ENCODE results near the gene SLC22A1.

Gene SLC22A1

GRCh38 chr6:160129881-160130615, 8.4 kb downstream of the SLC22A1 start:
- no peak overlapping the region for H3K4me3 ChIP-seq (ENCODE audit: low read depth, low read length)
- H3K9me3 ChIP-seq (ENCODE audit: control insufficient read depth, insufficient read depth, low read depth, low read length) = no peaks in the 10 kb centered on the region
- no peaks in the 10 kb centered on the region for H3K4me1 ChIP-seq (ENCODE audit: control insufficient read depth, insufficient read depth, low read length)
- TF ChIP-seq ZNF513 (tag by site-specific recombination; IDR thresholded peaks at IDR 0.05) = no peak
- no peak for TF ChIP-seq ZNF37A (tag by site-specific recombination; IDR thresholded peaks at IDR 0.05)
- no peak for TF ChIP-seq ZFP69B (tag by site-specific recombination; IDR thresholded peaks at IDR 0.05)
- no peak for TF ChIP-seq ZNF747 (tag by site-specific recombination; IDR thresholded peaks at IDR 0.05)
- no peak for TF ChIP-seq ZNF157 (tag by site-specific recombination; IDR thresholded peaks at IDR 0.05)
- TF ChIP-seq ZNF645 (tag by site-specific recombination; IDR thresholded peaks at IDR 0.05) = no peak
- no peak for TF ChIP-seq ZNF621 (tag by site-specific recombination; IDR thresholded peaks at IDR 0.05)
- TF ChIP-seq ZNF24 (tag by site-specific recombination; IDR thresholded peaks at IDR 0.05) = no peak
- TF ChIP-seq ZNF792 (tag by site-specific recombination; IDR thresholded peaks at IDR 0.05) = no peak
- TF ChIP-seq ZNF324 (tag by site-specific recombination; IDR thresholded peaks at IDR 0.05) = no peak
- no peak for TF ChIP-seq ZNF623 (tag by site-specific recombination; IDR thresholded peaks at IDR 0.05)
- TF ChIP-seq REPIN1 (tag by site-specific recombination; IDR thresholded peaks at IDR 0.05; ENCODE audit: low read depth) = no peak
- no peak for TF ChIP-seq KLF10 (tag by site-specific recombination; IDR thresholded peaks at IDR 0.05)
- no peak for TF ChIP-seq YY1 (tag by site-specific recombination; IDR thresholded peaks at IDR 0.05)
- no peak overlapping the region for H3K27ac ChIP-seq (ENCODE audit: extremely low read depth, low read depth, low read length)
- ChIA-PET POLR2A (no interaction called here), CTCF (interaction anchor here (0.6 to 0.8 kb wide), 2 partner anchors 9 to 26 kb away, joined by 3 to 4 read pairs; no protein-coding TSS in a partner anchor)
- H3K36me3 ChIP-seq (ENCODE audit: control insufficient read depth in 2 of 2, insufficient read depth in 1 of 2, low read length in 2 of 2) = no peaks in the 10 kb centered on the region

GRCh38 chr6:160130729-160131484, 9.3 kb downstream of the SLC22A1 start:
- ChIA-PET POLR2A (interaction anchor here (0.5 kb wide), 1 partner anchor 819 kb away, joined by 5 read pairs; no protein-coding TSS in a partner anchor), CTCF (interaction anchor here (0.8 kb wide), 1 partner anchor 8 kb away, joined by 4 read pairs; no protein-coding TSS in a partner anchor)
- Histone ChIP-seq H3K27ac (ENCODE audit: extremely low read depth, low read depth, low read length) (no peak overlapping the region), H3K4me1 (ENCODE audit: control insufficient read depth, insufficient read depth, low read length) (no peaks in the 10 kb centered on the region), H3K9me3 (ENCODE audit: control insufficient read depth, insufficient read depth, low read depth, low read length) (no peaks in the 10 kb centered on the region), H3K36me3 (ENCODE audit: control insufficient read depth in 2 of 2, insufficient read depth in 1 of 2, low read length in 2 of 2) (no peaks in the 10 kb centered on the region), H3K4me3 (ENCODE audit: low read depth, low read length) (no peak overlapping the region)
- TF ChIP-seq ZBTB8A (tag by site-specific recombination; IDR thresholded peaks at IDR 0.05) = no peak
- no peak for TF ChIP-seq ZNF19 (tag by site-specific recombination; IDR thresholded peaks at IDR 0.05; ENCODE audit: low read depth)
- no peak for TF ChIP-seq ZBTB21 (tag by site-specific recombination; IDR thresholded peaks at IDR 0.05)
- no peak for TF ChIP-seq MEIS1 (CRISPR knock-in tag; IDR thresholded peaks at IDR 0.05; ENCODE audit: borderline replicate concordance)

- no peak overlapping the region for H3K27ac ChIP-seq (ENCODE audit: extremely low read depth, low read depth, low read length)
- TF ChIP-seq ZNF239 (tag by site-specific recombination; IDR thresholded peaks at IDR 0.05) (no peak), MZF1 (tag by site-specific recombination; IDR thresholded peaks at IDR 0.05; ENCODE audit: borderline replicate concordance) (no peak), REPIN1 (tag by site-specific recombination; IDR thresholded peaks at IDR 0.05; ENCODE audit: low read depth) (no peak), REST (tag by site-specific recombination; IDR thresholded peaks at IDR 0.05) (no peak), ZSCAN16 (tag by site-specific recombination; IDR thresholded peaks at IDR 0.05) (no peak), ZNF555 (tag by site-specific recombination; conservative IDR thresholded peaks at IDR 0.05) (no peak)
These were observed 10.2 kb downstream of the SLC22A1 start for GRCh38 chr6:160131636-160132296.

More at GRCh38 chr6:160131636-160132296, 10.2 kb downstream of the SLC22A1 start:
- ChIA-PET CTCF (no interaction called here), POLR2A (no interaction called here)
- Histone ChIP-seq H3K36me3 (ENCODE audit: control insufficient read depth in 2 of 2, insufficient read depth in 1 of 2, low read length in 2 of 2) (no peaks in the 10 kb centered on the region), H3K4me3 (ENCODE audit: low read depth, low read length) (no peak overlapping the region), H3K9me3 (ENCODE audit: control insufficient read depth, insufficient read depth, low read depth, low read length) (no peaks in the 10 kb centered on the region), H3K4me1 (ENCODE audit: control insufficient read depth, insufficient read depth, low read length) (no peaks in the 10 kb centered on the region)
